ENCODE measurements around the gene IQCN. TPM values are rescaled to one million over a fixed set of nuclear protein-coding genes. Genes with fewer than 3 reads are reported as not detected.

IQCN gene
- total RNA-seq, 1 experiment from 2014 or later = 0.76 TPM

- H3K27me3 ChIP-seq (ENCODE audit: control insufficient read depth, insufficient read depth, low read length) = no peaks in the 10 kb centered on the region
- peak; percentile 20 for DNase-seq
- H3K36me3 ChIP-seq (replicated peaks; ENCODE audit: control insufficient read depth, insufficient read depth, low read length) = no peaks in the 10 kb centered on the region
- no peak overlapping the region for H3K4me3 ChIP-seq (ENCODE audit: insufficient read depth, low read depth, low read length)
Measured at GRCh38 chr19:18284712-18285360, 10.6 kb upstream of the IQCN start.

- Histone ChIP-seq H3K27me3 (ENCODE audit: control insufficient read depth, insufficient read depth, low read length) (no peaks in the 10 kb centered on the region), H3K4me3 (ENCODE audit: insufficient read depth, low read depth, low read length) (no peak overlapping the region), H3K36me3 (replicated peaks; ENCODE audit: control insufficient read depth, insufficient read depth, low read length) (peaks cover 7% of the 10 kb centered on the region)
- no peak for DNase-seq
Measured at GRCh38 chr19:18283338-18283737, 9.1 kb upstream of the IQCN start.

GRCh38 chr19:18282788-18283141 lies 8.5 kb upstream of the IQCN start:
- no peak for DNase-seq
- Histone ChIP-seq H3K4me3 (ENCODE audit: insufficient read depth, low read depth, low read length) (peak overlapping the region; percentile 63; the same call in 1 of the 2 replicates), H3K36me3 (replicated peaks; ENCODE audit: control insufficient read depth, insufficient read depth, low read length) (peaks cover 7% of the 10 kb centered on the region), H3K27me3 (ENCODE audit: control insufficient read depth, insufficient read depth, low read length) (no peaks in the 10 kb centered on the region)

GRCh38 chr19:18282021-18282787 lies 8.0 kb upstream of the IQCN start:
- Histone ChIP-seq H3K36me3 (replicated peaks; ENCODE audit: control insufficient read depth, insufficient read depth, low read length) (peaks cover 7% of the 10 kb centered on the region), H3K27me3 (ENCODE audit: control insufficient read depth, insufficient read depth, low read length) (no peaks in the 10 kb centered on the region), H3K4me3 (ENCODE audit: insufficient read depth, low read depth, low read length) (peak overlapping the region; percentile 63)
- DNase-seq = no peak

- DNase-seq = peak; percentile 99
- Histone ChIP-seq H3K4me3 (ENCODE audit: insufficient read depth, low read depth, low read length) (peak within 1 kb of the TSS; percentile 100), H3K27me3 (ENCODE audit: control insufficient read depth, insufficient read depth, low read length) (no peaks in the 10 kb centered on the region), H3K36me3 (replicated peaks; ENCODE audit: control insufficient read depth, insufficient read depth, low read length) (peaks cover 7% of the 10 kb centered on the region)
Measured at GRCh38 chr19:18281082-18282020, 7.1 kb upstream of the IQCN start, which contains the start of gene JUND. JUND (minus strand) TSS chr19:18281622; CDS start chr19:18281484, 138 bp downstream.

- peak overlapping the region; percentile 100 for H3K4me3 ChIP-seq (ENCODE audit: insufficient read depth, low read depth, low read length)
- peaks cover 7% of the 10 kb centered on the region for H3K36me3 ChIP-seq (replicated peaks; ENCODE audit: control insufficient read depth, insufficient read depth, low read length)
- no peaks in the 10 kb centered on the region for H3K27me3 ChIP-seq (ENCODE audit: control insufficient read depth, insufficient read depth, low read length)
- DNase-seq = peak; percentile 90
Measured at GRCh38 chr19:18280247-18281081, 6.2 kb upstream of the IQCN start.

GRCh38 chr19:18279516-18280246 lies 5.4 kb upstream of the IQCN start:
- H3K27me3 ChIP-seq (ENCODE audit: control insufficient read depth, insufficient read depth, low read length) = no peaks in the 10 kb centered on the region
- DNase-seq = peak; percentile 99
- H3K36me3 ChIP-seq (replicated peaks; ENCODE audit: control insufficient read depth, insufficient read depth, low read length) = peaks cover 7% of the 10 kb centered on the region
- H3K4me3 ChIP-seq (ENCODE audit: insufficient read depth, low read depth, low read length) = peak overlapping the region; percentile 100

GRCh38 chr19:18279266-18279515 lies 4.9 kb upstream of the IQCN start:
- no peaks in the 10 kb centered on the region for H3K27me3 ChIP-seq (ENCODE audit: control insufficient read depth, insufficient read depth, low read length)
- peak overlapping the region; percentile 40 for H3K4me3 ChIP-seq (ENCODE audit: insufficient read depth, low read depth, low read length)
- no peak for DNase-seq
- H3K36me3 ChIP-seq (replicated peaks; ENCODE audit: control insufficient read depth, insufficient read depth, low read length) = peaks cover 7% of the 10 kb centered on the region

GRCh38 chr19:18278521-18279265 lies 4.4 kb upstream of the IQCN start:
- Histone ChIP-seq H3K36me3 (replicated peaks; ENCODE audit: control insufficient read depth, insufficient read depth, low read length) (peaks cover 7% of the 10 kb centered on the region), H3K4me3 (ENCODE audit: insufficient read depth, low read depth, low read length) (peak overlapping the region; percentile 40), H3K27me3 (ENCODE audit: control insufficient read depth, insufficient read depth, low read length) (no peaks in the 10 kb centered on the region)
- peak; percentile 47 for DNase-seq

GRCh38 chr19:18274781-18275356 lies 617 bp upstream of the IQCN start:
- Histone ChIP-seq H3K27me3 (ENCODE audit: control insufficient read depth, insufficient read depth, low read length) (no peaks in the 10 kb centered on the region), H3K4me3 (ENCODE audit: insufficient read depth, low read depth, low read length) (no peak overlapping the region), H3K36me3 (replicated peaks; ENCODE audit: control insufficient read depth, insufficient read depth, low read length) (peaks cover 7% of the 10 kb centered on the region)
- DNase-seq = peak; percentile 68

GRCh38 chr19:18273561-18274218 lies 562 bp downstream of the IQCN start:
- peaks cover 3% of the 10 kb centered on the region for H3K36me3 ChIP-seq (replicated peaks; ENCODE audit: control insufficient read depth, insufficient read depth, low read length)
- no peak for DNase-seq
- no peak overlapping the region for H3K4me3 ChIP-seq (ENCODE audit: insufficient read depth, low read depth, low read length)
- H3K27me3 ChIP-seq (ENCODE audit: control insufficient read depth, insufficient read depth, low read length) = no peaks in the 10 kb centered on the region

- Histone ChIP-seq H3K27me3 (ENCODE audit: control insufficient read depth, insufficient read depth, low read length) (no peaks in the 10 kb centered on the region), H3K4me3 (ENCODE audit: insufficient read depth, low read depth, low read length) (no peak overlapping the region), H3K36me3 (replicated peaks; ENCODE audit: control insufficient read depth, insufficient read depth, low read length) (no peaks in the 10 kb centered on the region)
- no peak for DNase-seq
Measured at GRCh38 chr19:18271433-18271841, 2.8 kb downstream of the IQCN start.
